ENCODE measurements around the gene FANK1.

DNA sequence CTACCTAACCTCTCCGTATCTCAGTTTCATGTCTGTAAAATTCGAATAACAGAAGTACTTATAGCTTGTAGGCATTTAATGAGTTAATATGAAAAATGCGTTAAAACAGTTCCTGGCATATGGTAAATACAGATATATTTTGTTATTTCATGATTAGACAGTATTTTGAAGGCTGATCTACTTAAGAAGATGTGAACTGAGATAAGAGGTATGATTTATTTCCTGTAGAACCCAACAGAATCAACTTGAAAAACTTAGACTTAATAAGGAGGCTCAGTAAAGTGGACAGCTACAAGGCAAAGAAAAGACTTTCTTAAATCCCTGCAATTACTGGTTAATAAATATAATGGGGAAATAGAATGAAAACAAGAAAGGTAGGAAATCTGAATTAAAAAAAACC is 103.3 kb downstream of the FANK1 start:
- no peak for TF ChIP-seq FOXM1 (IDR thresholded peaks at IDR 0.05; ENCODE audit: borderline replicate concordance, low read depth)
- TF ChIP-seq MAX (IDR thresholded peaks at IDR 0.05), result no peak
- TF ChIP-seq NFIC (IDR thresholded peaks at IDR 0.05), result no peak
- TF ChIP-seq TAF1 (IDR thresholded peaks at IDR 0.05; ENCODE audit: low read depth), result no peak
- TF ChIP-seq RAD21 (IDR thresholded peaks at IDR 0.05; ENCODE audit: low read depth), result no peak
- TF ChIP-seq CREB1 (IDR thresholded peaks at IDR 0.05; ENCODE audit: low read depth), result no peak
- TF ChIP-seq EP300 (IDR thresholded peaks at IDR 0.05; ENCODE audit: borderline replicate concordance), result no peak
- TF ChIP-seq, protein P1, sequence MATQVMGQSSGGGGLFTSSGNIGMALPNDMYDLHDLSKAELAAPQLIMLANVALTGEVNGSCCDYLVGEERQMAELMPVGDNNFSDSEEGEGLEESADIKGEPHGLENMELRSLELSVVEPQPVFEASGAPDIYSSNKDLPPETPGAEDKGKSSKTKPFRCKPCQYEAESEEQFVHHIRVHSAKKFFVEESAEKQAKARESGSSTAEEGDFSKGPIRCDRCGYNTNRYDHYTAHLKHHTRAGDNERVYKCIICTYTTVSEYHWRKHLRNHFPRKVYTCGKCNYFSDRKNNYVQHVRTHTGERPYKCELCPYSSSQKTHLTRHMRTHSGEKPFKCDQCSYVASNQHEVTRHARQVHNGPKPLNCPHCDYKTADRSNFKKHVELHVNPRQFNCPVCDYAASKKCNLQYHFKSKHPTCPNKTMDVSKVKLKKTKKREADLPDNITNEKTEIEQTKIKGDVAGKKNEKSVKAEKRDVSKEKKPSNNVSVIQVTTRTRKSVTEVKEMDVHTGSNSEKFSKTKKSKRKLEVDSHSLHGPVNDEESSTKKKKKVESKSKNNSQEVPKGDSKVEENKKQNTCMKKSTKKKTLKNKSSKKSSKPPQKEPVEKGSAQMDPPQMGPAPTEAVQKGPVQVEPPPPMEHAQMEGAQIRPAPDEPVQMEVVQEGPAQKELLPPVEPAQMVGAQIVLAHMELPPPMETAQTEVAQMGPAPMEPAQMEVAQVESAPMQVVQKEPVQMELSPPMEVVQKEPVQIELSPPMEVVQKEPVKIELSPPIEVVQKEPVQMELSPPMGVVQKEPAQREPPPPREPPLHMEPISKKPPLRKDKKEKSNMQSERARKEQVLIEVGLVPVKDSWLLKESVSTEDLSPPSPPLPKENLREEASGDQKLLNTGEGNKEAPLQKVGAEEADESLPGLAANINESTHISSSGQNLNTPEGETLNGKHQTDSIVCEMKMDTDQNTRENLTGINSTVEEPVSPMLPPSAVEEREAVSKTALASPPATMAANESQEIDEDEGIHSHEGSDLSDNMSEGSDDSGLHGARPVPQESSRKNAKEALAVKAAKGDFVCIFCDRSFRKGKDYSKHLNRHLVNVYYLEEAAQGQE (IDR thresholded peaks at IDR 0.05; ENCODE audit: low read depth), result no peak
- no peak for TF ChIP-seq TCF12 (IDR thresholded peaks at IDR 0.05; ENCODE audit: low read depth)
- no peak for TF ChIP-seq TEAD4 (IDR thresholded peaks at IDR 0.05)

All from Ishikawa (cell line).